ENCODE data around the gene GOLGA6A.

DNA sequence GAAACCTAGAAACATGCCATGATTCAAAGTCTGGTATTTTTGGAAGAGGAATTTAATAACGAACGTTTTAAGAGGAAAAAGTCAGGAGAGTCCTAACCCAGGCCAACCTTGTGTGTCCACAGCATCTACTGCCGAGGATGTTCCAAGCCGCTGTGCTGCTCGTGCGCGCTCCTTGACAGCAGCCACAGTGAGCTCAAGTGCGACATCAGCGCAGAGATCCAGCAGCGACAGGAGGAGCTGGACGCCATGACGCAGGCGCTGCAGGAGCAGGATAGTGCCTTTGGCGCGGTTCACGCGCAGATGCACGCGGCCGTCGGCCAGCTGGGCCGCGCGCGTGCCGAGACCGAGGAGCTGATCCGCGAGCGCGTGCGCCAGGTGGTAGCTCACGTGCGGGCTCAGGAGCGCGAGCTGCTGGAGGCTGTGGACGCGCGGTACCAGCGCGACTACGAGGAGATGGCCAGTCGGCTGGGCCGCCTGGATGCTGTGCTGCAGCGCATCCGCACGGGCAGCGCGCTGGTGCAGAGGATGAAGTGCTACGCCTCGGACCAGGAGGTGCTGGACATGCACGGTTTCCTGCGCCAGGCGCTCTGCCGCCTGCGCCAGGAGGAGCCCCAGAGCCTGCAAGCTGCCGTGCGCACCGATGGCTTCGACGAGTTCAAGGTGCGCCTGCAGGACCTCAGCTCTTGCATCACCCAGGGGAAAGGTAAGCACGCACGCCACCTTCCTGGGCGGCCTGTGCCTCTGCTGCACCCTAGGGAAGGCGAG lies 59.5 kb downstream of the GOLGA6A start:
- TF ChIP-seq EZH2 (IDR thresholded peaks at IDR 0.05; ENCODE audit: insufficient read depth, poor library complexity, severe bottlenecking) = no peak
- no peak for TF ChIP-seq EZH2phosphoT487 (IDR thresholded peaks at IDR 0.05; ENCODE audit: insufficient read depth, low read depth)

All from GM23248 (cell line).